BLaER1 treated with 17β-estradiol and CSF1 and Interleukin-3, amounts not matched to agents 10 nM and 100 nM (cell line): ENCODE results near the gene ZFP64.

Experiments
- H3K27ac ChIP-seq, 11 experiments: shearing (Covaris generic); formaldehyde crosslinking; 2 replicates each; pipeline ENCODE4 v1.8.1; 2022
- H3K27me3 ChIP-seq, 11 experiments: shearing (Covaris generic); formaldehyde crosslinking; 2 replicates each; pipeline ENCODE4 v1.8.1; 2022
- H3K36me3 ChIP-seq, 11 experiments: shearing (Covaris generic); formaldehyde crosslinking; 2 replicates each; pipeline ENCODE4 v1.8.1; 2022
- H3K4me1 ChIP-seq, 10 experiments: shearing (Covaris generic); formaldehyde crosslinking; 2 replicates each; pipeline ENCODE4 v1.8.1; 2022
- H3K4me2 ChIP-seq, 11 experiments: shearing (Covaris generic); formaldehyde crosslinking; 2 replicates each; pipeline ENCODE4 v1.8.1; 2022
- H3K4me3 ChIP-seq, 10 experiments: shearing (Covaris generic); formaldehyde crosslinking; 2 replicates each; pipeline ENCODE4 v1.8.1; 2022
- H3K9ac ChIP-seq, 11 experiments: shearing (Covaris generic); formaldehyde crosslinking; 2 replicates each; pipeline ENCODE4 v1.8.1; 2022
- H3K9me3 ChIP-seq, 11 experiments: shearing (Covaris generic); formaldehyde crosslinking; replicated peaks in 1 of 11; 2 replicates each; pipeline ENCODE4 v1.8.1; 2022
- H4K20me1 ChIP-seq, 11 experiments: shearing (Covaris generic); formaldehyde crosslinking; 2 replicates each; pipeline ENCODE4 v1.8.1; 2022
- Cebpa-rat ChIP-seq, 11 experiments: shearing (Covaris generic); IDR thresholded peaks; 2 replicates each; pipeline ENCODE4 v1.8.1; 2022

ZFP64 gene

DNA sequence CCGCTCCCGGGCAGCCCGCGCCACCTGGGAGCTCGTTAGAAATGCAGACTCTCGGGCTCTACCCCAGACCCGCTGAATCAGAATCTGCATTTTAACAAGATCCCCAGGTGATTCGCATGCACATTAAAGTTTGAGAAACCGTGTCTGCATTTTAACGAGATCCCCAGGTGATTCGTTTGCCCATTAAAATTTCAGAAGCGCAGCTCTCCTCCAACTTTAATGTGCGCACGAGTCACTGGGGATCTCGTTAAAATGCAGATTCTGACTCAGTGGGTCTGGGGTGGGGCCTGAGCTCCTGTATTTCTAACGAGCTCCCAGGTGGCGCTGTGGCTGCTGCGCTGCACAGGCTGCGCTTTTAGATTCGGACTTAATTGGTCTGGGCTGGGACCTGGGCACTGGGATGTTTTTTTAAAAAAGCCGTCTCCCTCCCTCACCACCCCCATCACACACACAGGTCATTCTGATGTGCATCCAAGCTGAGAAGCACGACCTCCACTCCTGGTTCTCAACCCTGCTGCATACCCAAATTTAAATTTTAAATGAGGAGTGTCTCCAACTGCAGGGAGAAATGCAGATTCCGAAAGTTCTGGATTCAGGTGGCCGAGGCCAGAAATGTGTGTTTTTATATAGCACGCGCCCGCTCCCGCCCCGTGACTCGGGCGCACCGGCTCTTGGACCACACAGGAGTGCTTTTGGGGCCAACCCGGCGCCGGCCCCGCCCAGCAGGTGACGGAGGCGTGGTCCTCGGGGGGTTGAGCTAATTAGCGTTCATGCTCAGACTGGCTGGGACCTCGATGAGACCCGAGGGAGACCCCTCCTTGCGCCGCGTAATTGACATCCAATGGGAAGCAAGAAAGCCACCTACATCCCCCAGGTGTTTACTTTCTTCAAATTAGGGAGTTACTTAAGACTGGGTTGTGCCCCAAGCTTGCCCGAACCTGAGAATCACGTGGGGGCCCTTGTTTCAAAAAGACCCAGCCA lies 85.8 kb downstream of the ZFP64 start:
- Histone ChIP-seq H3K9me3 (peaks cover 0 to 17% (median 8%) of the 10 kb centered on the region in 11 experiments; a peak in 10 of 22 replicates), H3K4me1 (peaks cover 25 to 40% (median 35%) of the 10 kb centered on the region in 10 experiments), H4K20me1 (no peaks in the 10 kb centered on the region), H3K4me2 (peak overlapping the region in 9 of 11 experiments; percentile 85 to 99 (median 96); a peak in 14 of 22 replicates), H3K27me3 (no peaks in the 10 kb centered on the region), H3K9ac (no peak overlapping the region), H3K36me3 (no peaks in the 10 kb centered on the region), H3K27ac (no peak overlapping the region), H3K4me3 (no peak overlapping the region)
- no peak for TF ChIP-seq Cebpa-rat (IDR thresholded peaks at IDR 0.05)

GRCh38 chr20:52104546-52105441 lies 86.8 kb downstream of the ZFP64 start:
- H3K36me3 ChIP-seq = no peaks in the 10 kb centered on the region
- H3K27me3 ChIP-seq = no peaks in the 10 kb centered on the region
- H3K27ac ChIP-seq = peak overlapping the region in 10 of 11 experiments; percentile 16 to 84 (median 75); a peak in 18 of 22 replicates
- peaks cover 0 to 17% (median 8%) of the 10 kb centered on the region in 11 experiments; a peak in 10 of 22 replicates for H3K9me3 ChIP-seq
- H3K4me1 ChIP-seq = peaks cover 25 to 43% (median 37%) of the 10 kb centered on the region in 10 experiments
- no peak for TF ChIP-seq Cebpa-rat (IDR thresholded peaks at IDR 0.05)
- no peaks in the 10 kb centered on the region for H4K20me1 ChIP-seq
- H3K9ac ChIP-seq = peak overlapping the region; percentile 35 to 77 (median 67); a peak in 20 of 22 replicates
- peak overlapping the region; percentile 38 to 70 (median 54) for H3K4me3 ChIP-seq
- H3K4me2 ChIP-seq = peak overlapping the region; percentile 85 to 99 (median 96)

DNA sequence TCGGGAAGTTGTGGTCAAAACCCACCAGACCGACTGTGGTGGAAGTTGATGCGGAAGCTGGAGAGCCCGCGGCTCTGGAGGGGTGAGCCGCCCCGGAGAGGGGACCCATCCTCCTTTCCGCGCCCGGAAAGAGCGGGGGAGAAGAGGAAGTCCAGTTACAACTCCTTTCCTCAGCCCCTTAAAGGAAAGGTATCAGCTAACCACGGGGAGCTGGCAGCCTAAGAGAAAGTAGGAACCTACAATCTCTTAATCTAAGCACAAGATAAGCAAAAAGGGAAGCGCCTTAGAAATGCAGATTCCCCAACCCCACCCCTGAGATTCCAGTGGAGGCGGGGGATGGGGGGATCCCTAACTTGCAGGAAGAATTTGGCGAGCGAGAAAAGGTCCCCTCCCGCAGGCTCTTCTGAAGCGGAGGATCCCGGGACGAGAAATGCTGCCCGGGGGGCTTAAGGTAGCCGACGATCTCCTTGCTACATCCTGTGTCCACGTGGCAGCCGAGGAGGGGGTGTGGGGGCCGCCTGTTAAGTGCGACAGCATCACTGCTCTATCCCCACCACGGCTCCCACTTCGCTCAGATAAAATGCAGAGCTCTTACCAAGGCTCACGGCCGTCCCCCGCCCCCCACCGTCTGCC lies 87.5 kb downstream of the ZFP64 start:
- no peaks in the 10 kb centered on the region for H3K36me3 ChIP-seq
- H3K4me2 ChIP-seq = peak overlapping the region; percentile 85 to 99 (median 96)
- no peaks in the 10 kb centered on the region for H3K27me3 ChIP-seq
- H3K9me3 ChIP-seq = peaks cover 0 to 17% (median 8%) of the 10 kb centered on the region in 11 experiments; a peak in 10 of 22 replicates
- H4K20me1 ChIP-seq = no peaks in the 10 kb centered on the region
- peak overlapping the region; percentile 35 to 77 (median 67); a peak in 21 of 22 replicates for H3K9ac ChIP-seq
- TF ChIP-seq Cebpa-rat (IDR thresholded peaks at IDR 0.05) = no peak
- peak overlapping the region; percentile 38 to 70 (median 54) for H3K4me3 ChIP-seq
- H3K27ac ChIP-seq = peak overlapping the region in 10 of 11 experiments; percentile 16 to 84 (median 75); a peak in 19 of 22 replicates
- peaks cover 31 to 51% (median 45%) of the 10 kb centered on the region in 10 experiments for H3K4me1 ChIP-seq

GRCh38 chr20:52103335-52103912 lies 88.2 kb downstream of the ZFP64 start:
- Histone ChIP-seq H3K9ac (peak overlapping the region in 10 of 11 experiments; percentile 27 to 77 (median 66); a peak in 17 of 22 replicates), H3K27ac (peak overlapping the region in 10 of 11 experiments; percentile 16 to 84 (median 75); a peak in 19 of 22 replicates), H3K4me2 (peak overlapping the region; percentile 85 to 99 (median 96)), H3K4me3 (peak overlapping the region; percentile 38 to 70 (median 54); a peak in 16 of 20 replicates), H3K27me3 (no peaks in the 10 kb centered on the region), H3K9me3 (peaks cover 0 to 17% (median 8%) of the 10 kb centered on the region in 11 experiments; a peak in 10 of 22 replicates), H4K20me1 (no peaks in the 10 kb centered on the region), H3K36me3 (no peaks in the 10 kb centered on the region), H3K4me1 (peaks cover 33 to 56% (median 48%) of the 10 kb centered on the region in 10 experiments)
- TF ChIP-seq Cebpa-rat (IDR thresholded peaks at IDR 0.05) = no peak

- peaks cover 33 to 56% (median 48%) of the 10 kb centered on the region in 10 experiments for H3K4me1 ChIP-seq
- H3K27ac ChIP-seq = peak overlapping the region in 1 of 11 experiments; percentile 75; a peak in 2 of 22 replicates
- H3K4me2 ChIP-seq = peak overlapping the region in 9 of 11 experiments; percentile 21 to 99 (median 95); a peak in 17 of 22 replicates
- H3K9ac ChIP-seq = no peak overlapping the region
- H3K4me3 ChIP-seq = no peak overlapping the region
- no peaks in the 10 kb centered on the region for H3K36me3 ChIP-seq
- TF ChIP-seq Cebpa-rat (IDR thresholded peaks at IDR 0.05) = no peak
- no peaks in the 10 kb centered on the region for H4K20me1 ChIP-seq
- no peaks in the 10 kb centered on the region for H3K27me3 ChIP-seq
- peaks cover 0 to 17% (median 8%) of the 10 kb centered on the region in 11 experiments; a peak in 10 of 22 replicates for H3K9me3 ChIP-seq
Observed at GRCh38 chr20:52102559-52102958, 89.0 kb downstream of the ZFP64 start.

DNA sequence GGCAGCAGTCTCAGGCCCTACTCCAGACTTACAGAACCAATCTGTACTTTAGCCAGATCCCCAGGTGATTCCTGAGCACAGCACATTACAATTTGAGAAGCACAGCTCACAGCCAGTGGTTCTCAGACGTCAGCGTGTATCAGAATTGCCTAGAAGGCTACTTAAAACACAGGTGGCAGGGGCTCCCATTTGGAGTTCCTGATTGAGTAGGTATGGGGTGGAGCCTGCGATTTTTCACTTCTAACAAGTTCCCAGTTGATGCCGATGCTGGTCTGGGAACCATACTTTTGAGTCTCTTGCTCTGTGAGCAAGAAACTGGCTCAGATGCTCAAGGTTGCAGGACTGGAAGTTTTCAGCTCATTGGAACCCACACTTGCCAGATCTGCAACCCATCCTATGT lies 89.5 kb downstream of the ZFP64 start:
- Histone ChIP-seq H3K9ac (no peak overlapping the region), H3K4me2 (peak overlapping the region in 8 of 11 experiments; percentile 9 to 97 (median 90); a peak in 10 of 22 replicates), H3K4me1 (peaks cover 33 to 56% (median 48%) of the 10 kb centered on the region in 10 experiments)

More for the DNA sequence above, 89.5 kb downstream of the ZFP64 start:
- H3K27ac ChIP-seq = no peak overlapping the region
- no peak overlapping the region for H3K4me3 ChIP-seq
- H3K36me3 ChIP-seq = no peaks in the 10 kb centered on the region
- TF ChIP-seq Cebpa-rat (IDR thresholded peaks at IDR 0.05) = no peak
- peaks cover 0 to 17% (median 8%) of the 10 kb centered on the region in 11 experiments; a peak in 10 of 22 replicates for H3K9me3 ChIP-seq
- no peaks in the 10 kb centered on the region for H3K27me3 ChIP-seq
- H4K20me1 ChIP-seq = no peaks in the 10 kb centered on the region
